GM12878 (cell line): ENCODE measurements around the gene CLEC19A. TPM values are rescaled to one million over a fixed set of nuclear protein-coding genes. Genes with fewer than 3 reads are reported as not detected.

Experiments
- ATAC-seq: fragments of 200-7000 bp; cut with Tn5 transposase; 3 replicates; pipeline ENCODE4 v1.9.1; 2020; ENCODE audit warnings: mild to moderate bottlenecking, moderate library complexity
- BruUV-seq: library from RNA; stranded (reverse); fragments of 400-500 nt; replicated peaks from 2 replicates; lab custom pipeline; 2021; lab: Mats Ljungman, UMichigan
- CTCF ChIA-PET: fragments of 300-600 bp; sonication (Branson Sonifier 250); formaldehyde crosslinking; extraction: SDS; loops from one replicate; lab custom pipeline; 2021; ENCODE audit warnings: inconsistent platforms; lab: Yijun Ruan, JAX
- POLR2A ChIA-PET: fragments of 350-600 bp; formaldehyde crosslinking; extraction: SDS; loops from one replicate; lab custom pipeline; 2021; ENCODE audit warnings: inconsistent platforms; lab: Charles Lee
- RAD21 ChIA-PET: fragments of 300-600 bp; sonication (Branson Sonifier 250); formaldehyde crosslinking; loops from one replicate; lab custom pipeline; 2023; ENCODE audit warnings: antibody characterized with exemption; ENCODE audit not compliant: unreplicated experiment; lab: Charles Lee
- SMC1A ChIA-PET: fragments of 300-600 bp; sonication (Branson Sonifier 250); formaldehyde crosslinking; loops from one replicate; lab custom pipeline; 2023; ENCODE audit not compliant: unreplicated experiment, uncharacterized antibody; lab: Charles Lee
- DNase-seq: peaks from one replicate; pipeline ENCODE4 v3.0.0-alpha.2; 2011; ENCODE audit warnings: low read depth, low spot score
- FAIRE-seq: peaks from 3 replicates; lab custom pipeline; 2011; peaks lifted over from hg19 to GRCh38; lab: Jason Lieb, UNC
- H2AFZ ChIP-seq: 2 replicates; pipeline ENCODE4 v1.6.0; 2011; ENCODE audit warnings: low read depth, low read length, control low read depth; ENCODE audit not compliant: control insufficient read depth
- H3K27ac ChIP-seq: 2 replicates; pipeline ENCODE4 v1.5.1; 2011; ENCODE audit warnings: control low read depth; ENCODE audit not compliant: control insufficient read depth, insufficient read depth
- H3K27me3 ChIP-seq, 2 experiments: replicated peaks in 1 of 2; 2 replicates each; pipeline versions ENCODE4 v1.6.0 to v1.6.1; 2011; ENCODE audit warnings: low read length in 1 of 2; ENCODE audit not compliant: control insufficient read depth in 2 of 2, insufficient read depth in 2 of 2
- H3K36me3 ChIP-seq, 2 experiments: 2 replicates each; pipeline ENCODE4 v1.5.1; 2011; ENCODE audit warnings: low read length in 1 of 2; ENCODE audit not compliant: control insufficient read depth in 2 of 2, insufficient read depth in 2 of 2
- H3K4me1 ChIP-seq: 2 replicates; pipeline ENCODE4 v1.6.1; 2011; ENCODE audit warnings: mild to moderate bottlenecking, low read length, moderate library complexity, mixed read lengths; ENCODE audit not compliant: control insufficient read depth, insufficient read depth
- H3K4me2 ChIP-seq: 2 replicates; pipeline ENCODE4 v1.6.0; 2011; ENCODE audit warnings: control low read depth; ENCODE audit not compliant: control insufficient read depth, insufficient read depth
- H3K4me3 ChIP-seq: fragments of 200-600 bp; sonication (generic); 2 replicates; pipeline ENCODE4 v1.5.1; 2016
- H3K79me2 ChIP-seq: 2 replicates; pipeline ENCODE4 v1.6.0; 2011; ENCODE audit warnings: low read length; ENCODE audit not compliant: control insufficient read depth, insufficient read depth
- H3K9ac ChIP-seq: 2 replicates; pipeline ENCODE4 v1.8.0; 2011; ENCODE audit warnings: low read length, control low read depth, mixed read lengths; ENCODE audit not compliant: control insufficient read depth, insufficient read depth
- H3K9me3 ChIP-seq: replicated peaks from 3 replicates; pipeline ENCODE4 v1.5.1; 2011; ENCODE audit warnings: mild to moderate bottlenecking, low read length; ENCODE audit not compliant: control insufficient read depth, insufficient read depth
- H4K20me1 ChIP-seq: 2 replicates; pipeline ENCODE4 v1.6.0; 2011; ENCODE audit not compliant: control insufficient read depth, insufficient read depth
- ATF7 ChIP-seq: fragments of 450-650 bp; IDR thresholded peaks from 2 replicates; pipeline ENCODE4 v1.6.1; 2016; ENCODE audit warnings: low read depth, mild to moderate bottlenecking
- CBX5 ChIP-seq: sonication (generic); IDR thresholded peaks from 2 replicates; pipeline ENCODE4 v1.6.1; 2016; ENCODE audit warnings: low read depth, moderate library complexity, mild to moderate bottlenecking, inconsistent platforms
- CEBPZ ChIP-seq: fragments of 150-350 bp; IDR thresholded peaks from 2 replicates; pipeline ENCODE4 v1.6.1; 2016; ENCODE audit warnings: low read depth, low read length
- CTCF ChIP-seq, 3 experiments: IDR thresholded peaks in 2 of 3; conservative IDR thresholded peaks in 1 of 3; 2 replicates each; pipeline ENCODE4 v1.5.1; 2011; ENCODE audit warnings: low read depth in 3 of 3, low read length in 3 of 3, mild to moderate bottlenecking in 3 of 3, control low read depth in 2 of 3, moderate library complexity in 2 of 3, inconsistent platforms in 1 of 3, mixed read lengths in 1 of 3; ENCODE audit not compliant: control insufficient read depth in 2 of 3, insufficient read depth in 1 of 3; ENCODE audit errors: extremely low read depth in 1 of 3
- E2F8 ChIP-seq: fragments of 450-650 bp; IDR thresholded peaks from 2 replicates; pipeline ENCODE4 v1.6.1; 2018; ENCODE audit warnings: mild to moderate bottlenecking, low read depth, moderate library complexity; ENCODE audit not compliant: partially characterized antibody
- FOXK2 ChIP-seq: fragments of 450-650 bp; IDR thresholded peaks from 2 replicates; pipeline ENCODE4 v1.6.1; 2017; ENCODE audit warnings: mild to moderate bottlenecking, moderate library complexity
- GATAD2B ChIP-seq: fragments of 450-650 bp; conservative IDR thresholded peaks from 2 replicates; pipeline ENCODE4 v1.6.1; 2017; ENCODE audit warnings: low read depth, mild to moderate bottlenecking, moderate library complexity
- HDGF ChIP-seq: fragments of 450-650 bp; IDR thresholded peaks from 2 replicates; pipeline ENCODE4 v1.6.1; 2016; ENCODE audit warnings: antibody characterized with exemption
- PRDM15 ChIP-seq: fragments of 450-650 bp; formaldehyde crosslinking; IDR thresholded peaks from 2 replicates; pipeline ENCODE4 v1.4.0; 2020; ENCODE audit warnings: mild to moderate bottlenecking, moderate library complexity
- TAF1 ChIP-seq: IDR thresholded peaks from 2 replicates; pipeline ENCODE4 v1.6.1; 2011; ENCODE audit warnings: mild to moderate bottlenecking, low read depth, low read length, borderline replicate concordance
- ZNF217 ChIP-seq: fragments of 450-650 bp; IDR thresholded peaks from 2 replicates; pipeline ENCODE4 v1.6.1; 2017; ENCODE audit warnings: antibody characterized with exemption, mild to moderate bottlenecking
- WGBS: methylation state at CpG from one replicate; pipeline ENCODE4 v1.1.6; 2016; ENCODE audit warnings: low lambda C conversion rate; ENCODE audit not compliant: insufficient replicate concordance, insufficient coverage; ENCODE audit errors: missing lambda C conversion rate; 5-methylcytosine and 5-hydroxymethylcytosine counted together
- in situ Hi-C: fragments of 300-500 bp; cut with MboI; formaldehyde crosslinking; loops from 9 replicates; pipeline ENCODE4 v1.14.3; 2018; ENCODE audit warnings: mixed read lengths
- intact Hi-C: fragments of 100-400 bp; cut with micrococcal nuclease; formaldehyde crosslinking; loops from one replicate; pipeline ENCODE4 v1.14.2; 2022; ENCODE audit not compliant: unreplicated experiment
- polyA plus RNA-seq, 11 experiments: library from polyadenylated mRNA; depleted of rRNA in 4 of 11; unstranded in 6 of 11; stranded (reverse) in 5 of 11; fragments of >200 nt; fragmentation: Nextera tagmentation in 4 of 11; fragmentation: Illumina TruSeq in 1 of 11; extraction: Ambion mirVana in 4 of 11; extraction: Trizol in 1 of 11; gene quantifications; 1 replicate in 1 of 11; 2 replicates in 10 of 11; pipeline versions ENCODE4 v1.2.1 to v1.2.3, GENCODE V29; 2011 to 2016; ENCODE audit warnings: inconsistent platforms in 2 of 11, missing spikeins in 2 of 11, low read depth in 1 of 11
- total RNA-seq, 4 experiments: library from RNA; depleted of rRNA in 3 of 4; stranded (reverse); fragments of >200 nt in 3 of 4; fragmentation: Illumina TruSeq in 1 of 4; extraction: Trizol in 1 of 4; gene quantifications; 2 replicates each; pipeline versions ENCODE4 v1.2.1 to v1.2.3, GENCODE V29; 2013 to 2021

The CLEC19A gene
- total and polyA plus RNA-seq, 10 of the 15 experiments (the other 5 are each of a cell fraction or from before 2014, with no cell fraction given): 0.03 TPM; not detected in 8

- TF ChIP-seq PRDM15 (CRISPR knock-in tag) (no peak), ZNF217 (no peak), CTCF (IDR thresholded peaks at IDR 0.05 in 2 of 3, conservative IDR thresholded peaks at IDR 0.05 in 1 of 3; ENCODE audit: control insufficient read depth in 2 of 3, extremely low read depth in 1 of 3, insufficient read depth in 1 of 3, low read depth in 3 of 3, low read length in 3 of 3) (no peak)
Observed at GRCh38 chr16:19304750-19305149, 19.2 kb downstream of the CLEC19A start (continued).

- Histone ChIP-seq H3K9ac (no peak overlapping the region), H3K36me3 (no peaks in the 10 kb centered on the region), H2AFZ (no peak overlapping the region), H3K4me3 (no peak overlapping the region), H3K9me3 (no peaks in the 10 kb centered on the region), H3K27ac (no peak overlapping the region), H3K4me2 (no peak overlapping the region), H3K79me2 (no peaks in the 10 kb centered on the region), H3K27me3 (no peaks in the 10 kb centered on the region), H3K4me1 (no peaks in the 10 kb centered on the region), H4K20me1 (no peaks in the 10 kb centered on the region)
- FAIRE-seq (no peak), DNase-seq (no peak), ATAC-seq (no peak)
- in situ Hi-C loops: no loop called here
- BruUV-seq: no TSS peak
- ChIA-PET CTCF (interaction anchor here (1.2 kb wide), 1 partner anchor 126 kb away, joined by 3 read pairs; no protein-coding TSS in a partner anchor), SMC1A (interaction anchor here (1.1 kb wide), 1 partner anchor 55 kb away, joined by 3 read pairs; no protein-coding TSS in a partner anchor), POLR2A (no interaction called here), RAD21 (interaction anchor here (0.6 kb wide), 1 partner anchor 69 kb away, joined by 3 read pairs; no protein-coding TSS in a partner anchor)
- 64% methylated on average over 2 of the region's 2 CpGs for WGBS
- intact Hi-C loops: no loop called here
- no peak for TF ChIP-seq ATF7
- TF ChIP-seq CBX5: no peak
- no peak for TF ChIP-seq GATAD2B
- TF ChIP-seq HDGF: no peak
- TF ChIP-seq CEBPZ: no peak
- TF ChIP-seq FOXK2: no peak
- no peak for TF ChIP-seq TAF1
- no peak for TF ChIP-seq E2F8
Observed at GRCh38 chr16:19305443-19305842, 19.9 kb downstream of the CLEC19A start.
